ENCODE data around the gene ARFIP1. TPM values are rescaled to one million over a fixed set of nuclear protein-coding genes. Genes with fewer than 3 reads are reported as not detected.

The ARFIP1 gene
- polyA plus RNA-seq, 1 experiment = 11.5 TPM

DNA sequence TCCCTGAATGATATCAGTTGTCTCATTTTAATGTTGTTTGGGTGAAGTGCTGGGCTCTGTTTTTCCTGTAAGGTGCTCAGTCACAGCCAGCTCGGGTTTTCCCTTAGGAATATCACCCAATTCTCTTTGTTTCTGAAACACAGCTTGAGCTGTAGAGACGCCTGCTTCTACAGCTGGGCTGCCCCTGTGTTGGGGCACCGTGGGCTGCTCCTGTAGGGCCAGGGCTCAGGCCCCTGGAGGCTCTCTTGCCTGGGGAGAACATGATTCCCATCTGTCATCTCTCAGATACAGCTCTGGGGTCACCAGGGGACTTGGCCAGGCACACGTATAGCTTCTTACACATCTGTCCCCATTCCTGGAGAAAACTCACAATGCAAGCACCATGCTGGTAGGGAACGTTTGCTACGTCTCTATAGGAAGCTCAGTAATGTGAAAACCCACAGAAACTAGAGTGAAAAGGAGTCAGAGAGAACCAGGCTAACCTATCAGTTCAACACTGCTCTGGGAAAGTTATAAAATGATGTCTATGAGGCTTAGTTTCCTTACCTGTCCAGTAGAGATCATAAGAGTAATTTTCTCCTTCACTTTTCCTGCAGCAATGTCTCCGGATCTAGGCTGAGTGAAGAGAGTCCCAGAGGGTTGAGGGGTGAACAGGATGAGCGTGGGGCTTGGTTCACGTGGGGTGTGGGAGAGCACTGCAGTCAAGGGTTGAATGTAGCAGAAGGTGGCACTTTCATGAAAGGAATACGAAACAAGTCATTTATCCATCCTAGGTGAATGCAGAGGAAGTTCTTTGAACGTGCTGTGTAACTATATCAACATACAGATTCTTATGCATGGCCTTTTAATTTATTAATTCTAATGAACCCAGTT lies 170.9 kb downstream of the ARFIP1 start:
- H3K4me3 ChIP-seq (ENCODE audit: low read depth, low read length) = no peak overlapping the region
- ChIA-PET POLR2A (no interaction called here), CTCF (interaction anchor here (0.6 kb wide), 1 partner anchor 49 kb away, joined by 3 read pairs; no protein-coding TSS in a partner anchor)
- no peaks in the 10 kb centered on the region for H3K36me3 ChIP-seq (ENCODE audit: control insufficient read depth, insufficient read depth, low read length)
- no peak for DNase-seq (ENCODE audit: low read depth)
- TF ChIP-seq CTCF (IDR thresholded peaks at IDR 0.05; ENCODE audit: insufficient read depth, low read depth, low read length) = no peak
- peaks cover 1% of the 10 kb centered on the region; the same call in 1 of the 2 replicates for H3K27me3 ChIP-seq (ENCODE audit: control insufficient read depth, insufficient read depth, low read length)

GRCh38 chr4:152951348-152951747 lies 171.6 kb downstream of the ARFIP1 start:
- H3K4me3 ChIP-seq (ENCODE audit: low read depth, low read length) = no peak overlapping the region
- no peak for TF ChIP-seq CTCF (IDR thresholded peaks at IDR 0.05; ENCODE audit: insufficient read depth, low read depth, low read length)
- no peak for DNase-seq (ENCODE audit: low read depth)
- H3K27me3 ChIP-seq (ENCODE audit: control insufficient read depth, insufficient read depth, low read length) = peaks cover 1% of the 10 kb centered on the region; the same call in 1 of the 2 replicates
- CTCF ChIA-PET = no interaction called here
- no peaks in the 10 kb centered on the region for H3K36me3 ChIP-seq (ENCODE audit: control insufficient read depth, insufficient read depth, low read length)
- POLR2A ChIA-PET = no interaction called here

- Histone ChIP-seq H3K4me3 (ENCODE audit: low read depth, low read length) (no peak overlapping the region), H3K36me3 (ENCODE audit: control insufficient read depth, insufficient read depth, low read length) (no peaks in the 10 kb centered on the region), H3K27me3 (ENCODE audit: control insufficient read depth, insufficient read depth, low read length) (peaks cover 1% of the 10 kb centered on the region; the same call in 1 of the 2 replicates)
- ChIA-PET CTCF (no interaction called here), POLR2A (no interaction called here)
- no peak for DNase-seq (ENCODE audit: low read depth)
- no peak for TF ChIP-seq CTCF (IDR thresholded peaks at IDR 0.05; ENCODE audit: insufficient read depth, low read depth, low read length)
Observed at GRCh38 chr4:152953514-152953913, 173.8 kb downstream of the ARFIP1 start.

DNA sequence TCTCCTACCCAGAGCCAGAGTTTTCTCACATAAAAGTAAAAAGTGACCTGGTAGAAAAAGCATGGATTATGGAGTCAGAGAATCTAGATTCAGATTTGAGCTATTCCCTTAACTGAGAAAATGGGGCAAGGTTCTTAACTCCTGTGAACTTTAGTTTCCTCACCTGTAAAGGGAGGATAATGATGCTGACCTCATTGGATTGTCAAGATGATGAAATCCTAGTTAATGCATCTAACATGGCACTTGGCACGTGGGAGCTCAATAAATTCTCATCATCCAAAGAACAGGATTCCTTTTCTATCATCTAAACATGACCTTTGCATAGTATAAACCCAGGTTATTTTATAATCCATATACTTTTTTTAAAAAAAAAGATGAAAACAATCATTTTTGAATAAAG lies 175.0 kb downstream of the ARFIP1 start:
- Histone ChIP-seq H3K27me3 (ENCODE audit: control insufficient read depth, insufficient read depth, low read length) (peaks cover 1% of the 10 kb centered on the region; the same call in 1 of the 2 replicates), H3K36me3 (ENCODE audit: control insufficient read depth, insufficient read depth, low read length) (no peaks in the 10 kb centered on the region), H3K4me3 (ENCODE audit: low read depth, low read length) (no peak overlapping the region)
- no peak for TF ChIP-seq CTCF (IDR thresholded peaks at IDR 0.05; ENCODE audit: insufficient read depth, low read depth, low read length)
- ChIA-PET POLR2A (no interaction called here), CTCF (interaction anchor here (1.2 kb wide), 1 partner anchor 173 kb away, joined by 3 read pairs; no protein-coding TSS in a partner anchor)
- no peak for DNase-seq (ENCODE audit: low read depth)

DNA sequence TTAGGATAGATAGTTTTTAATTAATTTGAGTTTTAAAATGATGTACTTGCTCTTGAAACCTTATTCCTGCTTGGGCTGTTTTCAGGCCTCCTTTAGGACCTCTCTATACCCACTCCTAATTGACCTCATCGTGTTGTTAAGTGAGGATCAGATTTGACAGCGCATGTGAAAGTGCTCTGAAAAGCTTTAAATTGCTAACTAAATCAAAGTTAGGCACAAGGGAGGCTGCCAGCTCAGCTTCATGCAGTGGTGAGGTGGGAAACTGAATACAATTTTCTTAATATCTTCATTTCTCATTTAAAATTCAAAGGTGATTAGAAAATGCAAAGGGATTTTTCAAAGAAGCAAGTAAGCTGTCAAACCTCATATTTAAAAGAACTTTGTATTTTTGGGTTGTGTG lies 176.4 kb downstream of the ARFIP1 start:
- H3K4me3 ChIP-seq (ENCODE audit: low read depth, low read length) = no peak overlapping the region
- no peaks in the 10 kb centered on the region for H3K36me3 ChIP-seq (ENCODE audit: control insufficient read depth, insufficient read depth, low read length)
- TF ChIP-seq CTCF (IDR thresholded peaks at IDR 0.05; ENCODE audit: insufficient read depth, low read depth, low read length) = no peak
- ChIA-PET POLR2A (no interaction called here), CTCF (interaction anchor here (1.5 kb wide), 1 partner anchor 12 kb away, joined by 3 read pairs; no protein-coding TSS in a partner anchor)
- H3K27me3 ChIP-seq (ENCODE audit: control insufficient read depth, insufficient read depth, low read length) = no peaks in the 10 kb centered on the region
- no peak for DNase-seq (ENCODE audit: low read depth)

Data from BJ (cell line).